Measurements from ENCODE around the gene CCDC89.

- no peak for TF ChIP-seq POLR2A (IDR thresholded peaks at IDR 0.05; ENCODE audit: low read depth, low read length)
- no peak for TF ChIP-seq CTCF (conservative IDR thresholded peaks at IDR 0.05; ENCODE audit: low read depth, low read length)
- TF ChIP-seq CEBPB (IDR thresholded peaks at IDR 0.05; ENCODE audit: low read depth, low read length), result no peak
- TF ChIP-seq MAFK (IDR thresholded peaks at IDR 0.05; ENCODE audit: low read depth, low read length), result no peak
- TF ChIP-seq NFE2L2 (IDR thresholded peaks at IDR 0.05; ENCODE audit: low read depth, low read length), result no peak
- TF ChIP-seq FOS (IDR thresholded peaks at IDR 0.05; ENCODE audit: low read depth, low read length), result no peak
- TF ChIP-seq MXI1 (IDR thresholded peaks at IDR 0.05; ENCODE audit: borderline replicate concordance, low read depth, low read length), result no peak
- TF ChIP-seq CHD1 (IDR thresholded peaks at IDR 0.05; ENCODE audit: low read depth, low read length), result no peak
- no peak for TF ChIP-seq SMC3 (IDR thresholded peaks at IDR 0.05; ENCODE audit: low read depth, low read length)
Observed at GRCh38 chr11:85709941-85710702, 24.1 kb upstream of the CCDC89 start.

Measured in IMR-90 (cell line).